GM12878 (cell line): ENCODE measurements around the gene SYTL5. TPM values are rescaled to one million over a fixed set of nuclear protein-coding genes. Genes with fewer than 3 reads are reported as not detected.
"Not testable (repeated sequence)": the region's sequence is repeated elsewhere in the genome, so short reads cannot be mapped to it uniquely, and the experiment has no call there.

Experiments
- ATAC-seq: fragments of 200-7000 bp; cut with Tn5 transposase; 3 replicates; pipeline ENCODE4 v1.9.1; 2020; ENCODE audit warnings: mild to moderate bottlenecking, moderate library complexity
- BruUV-seq: library from RNA; stranded (reverse); fragments of 400-500 nt; replicated peaks from 2 replicates; lab custom pipeline; 2021; lab: Mats Ljungman, UMichigan
- CTCF ChIA-PET: fragments of 300-600 bp; sonication (Branson Sonifier 250); formaldehyde crosslinking; extraction: SDS; loops from one replicate; lab custom pipeline; 2021; ENCODE audit warnings: inconsistent platforms; lab: Yijun Ruan, JAX
- POLR2A ChIA-PET: fragments of 350-600 bp; formaldehyde crosslinking; extraction: SDS; loops from one replicate; lab custom pipeline; 2021; ENCODE audit warnings: inconsistent platforms; lab: Charles Lee
- RAD21 ChIA-PET: fragments of 300-600 bp; sonication (Branson Sonifier 250); formaldehyde crosslinking; loops from one replicate; lab custom pipeline; 2023; ENCODE audit warnings: antibody characterized with exemption; ENCODE audit not compliant: unreplicated experiment; lab: Charles Lee
- SMC1A ChIA-PET: fragments of 300-600 bp; sonication (Branson Sonifier 250); formaldehyde crosslinking; loops from one replicate; lab custom pipeline; 2023; ENCODE audit not compliant: unreplicated experiment, uncharacterized antibody; lab: Charles Lee
- DNase-seq: peaks from one replicate; pipeline ENCODE4 v3.0.0-alpha.2; 2011; ENCODE audit warnings: low read depth, low spot score
- FAIRE-seq: peaks from 3 replicates; lab custom pipeline; 2011; peaks lifted over from hg19 to GRCh38; lab: Jason Lieb, UNC
- H2AFZ ChIP-seq: 2 replicates; pipeline ENCODE4 v1.6.0; 2011; ENCODE audit warnings: low read depth, low read length, control low read depth; ENCODE audit not compliant: control insufficient read depth
- H3K27ac ChIP-seq: 2 replicates; pipeline ENCODE4 v1.5.1; 2011; ENCODE audit warnings: control low read depth; ENCODE audit not compliant: control insufficient read depth, insufficient read depth
- H3K27me3 ChIP-seq, 2 experiments: replicated peaks in 1 of 2; 2 replicates each; pipeline versions ENCODE4 v1.6.0 to v1.6.1; 2011; ENCODE audit warnings: low read length in 1 of 2; ENCODE audit not compliant: control insufficient read depth in 2 of 2, insufficient read depth in 2 of 2
- H3K36me3 ChIP-seq, 2 experiments: 2 replicates each; pipeline ENCODE4 v1.5.1; 2011; ENCODE audit warnings: low read length in 1 of 2; ENCODE audit not compliant: control insufficient read depth in 2 of 2, insufficient read depth in 2 of 2
- H3K4me1 ChIP-seq: 2 replicates; pipeline ENCODE4 v1.6.1; 2011; ENCODE audit warnings: mild to moderate bottlenecking, low read length, moderate library complexity, mixed read lengths; ENCODE audit not compliant: control insufficient read depth, insufficient read depth
- H3K4me2 ChIP-seq: 2 replicates; pipeline ENCODE4 v1.6.0; 2011; ENCODE audit warnings: control low read depth; ENCODE audit not compliant: control insufficient read depth, insufficient read depth
- H3K4me3 ChIP-seq: fragments of 200-600 bp; sonication (generic); 2 replicates; pipeline ENCODE4 v1.5.1; 2016
- H3K79me2 ChIP-seq: 2 replicates; pipeline ENCODE4 v1.6.0; 2011; ENCODE audit warnings: low read length; ENCODE audit not compliant: control insufficient read depth, insufficient read depth
- H3K9ac ChIP-seq: 2 replicates; pipeline ENCODE4 v1.8.0; 2011; ENCODE audit warnings: low read length, control low read depth, mixed read lengths; ENCODE audit not compliant: control insufficient read depth, insufficient read depth
- H3K9me3 ChIP-seq: replicated peaks from 3 replicates; pipeline ENCODE4 v1.5.1; 2011; ENCODE audit warnings: mild to moderate bottlenecking, low read length; ENCODE audit not compliant: control insufficient read depth, insufficient read depth
- H4K20me1 ChIP-seq: 2 replicates; pipeline ENCODE4 v1.6.0; 2011; ENCODE audit not compliant: control insufficient read depth, insufficient read depth
- ATF2 ChIP-seq: IDR thresholded peaks from 2 replicates; pipeline ENCODE4 v1.6.1; 2012; ENCODE audit warnings: low read length, inconsistent platforms
- BHLHE40 ChIP-seq, 2 experiments: fragments of 450-650 bp in 1 of 2; IDR thresholded peaks; 2 replicates each; pipeline ENCODE4 v1.6.1; 2011 to 2017; ENCODE audit warnings: low read depth in 2 of 2, borderline replicate concordance in 1 of 2, improper control_type of control experiment in 1 of 2, low read length in 1 of 2, mild to moderate bottlenecking in 1 of 2
- CEBPB ChIP-seq, 2 experiments: fragments of 150-350 bp in 1 of 2; IDR thresholded peaks; 2 replicates each; pipeline ENCODE4 v1.6.1; 2012 to 2014; ENCODE audit warnings: low read depth in 2 of 2, low read length in 2 of 2, borderline replicate concordance in 1 of 2, inconsistent platforms in 1 of 2
- E2F8 ChIP-seq: fragments of 450-650 bp; IDR thresholded peaks from 2 replicates; pipeline ENCODE4 v1.6.1; 2018; ENCODE audit warnings: mild to moderate bottlenecking, low read depth, moderate library complexity; ENCODE audit not compliant: partially characterized antibody
- FOS ChIP-seq: IDR thresholded peaks from 3 replicates; pipeline ENCODE4 v1.6.1; 2011; ENCODE audit warnings: borderline replicate concordance; ENCODE audit not compliant: insufficient read length; ENCODE audit errors: extremely low read depth
- HDAC6 ChIP-seq: fragments of 200-600 bp; sonication (generic); IDR thresholded peaks from one replicate; pipeline ENCODE4 v1.8.0; 2017; ENCODE audit warnings: antibody characterized with exemption; ENCODE audit not compliant: unreplicated experiment
- HSF1 ChIP-seq: fragments of 150-350 bp; IDR thresholded peaks from 2 replicates; pipeline ENCODE4 v1.6.1; 2014; ENCODE audit warnings: mild to moderate bottlenecking, low read depth, low read length
- SUZ12 ChIP-seq: fragments of 200-600 bp; sonication (generic); IDR thresholded peaks from one replicate; pipeline ENCODE4 v1.6.1; 2018; ENCODE audit warnings: antibody characterized with exemption, mild to moderate bottlenecking; ENCODE audit not compliant: unreplicated experiment
- ZNF217 ChIP-seq: fragments of 450-650 bp; IDR thresholded peaks from 2 replicates; pipeline ENCODE4 v1.6.1; 2017; ENCODE audit warnings: antibody characterized with exemption, mild to moderate bottlenecking
- WGBS: methylation state at CpG from one replicate; pipeline ENCODE4 v1.1.6; 2016; ENCODE audit warnings: low lambda C conversion rate; ENCODE audit not compliant: insufficient replicate concordance, insufficient coverage; ENCODE audit errors: missing lambda C conversion rate; 5-methylcytosine and 5-hydroxymethylcytosine counted together
- in situ Hi-C: fragments of 300-500 bp; cut with MboI; formaldehyde crosslinking; loops from 9 replicates; pipeline ENCODE4 v1.14.3; 2018; ENCODE audit warnings: mixed read lengths
- intact Hi-C: fragments of 100-400 bp; cut with micrococcal nuclease; formaldehyde crosslinking; loops from one replicate; pipeline ENCODE4 v1.14.2; 2022; ENCODE audit not compliant: unreplicated experiment
- polyA plus RNA-seq, 11 experiments: library from polyadenylated mRNA; depleted of rRNA in 4 of 11; unstranded in 6 of 11; stranded (reverse) in 5 of 11; fragments of >200 nt; fragmentation: Nextera tagmentation in 4 of 11; fragmentation: Illumina TruSeq in 1 of 11; extraction: Ambion mirVana in 4 of 11; extraction: Trizol in 1 of 11; gene quantifications; 1 replicate in 1 of 11; 2 replicates in 10 of 11; pipeline versions ENCODE4 v1.2.1 to v1.2.3, GENCODE V29; 2011 to 2016; ENCODE audit warnings: inconsistent platforms in 2 of 11, missing spikeins in 2 of 11, low read depth in 1 of 11
- total RNA-seq, 4 experiments: library from RNA; depleted of rRNA in 3 of 4; stranded (reverse); fragments of >200 nt in 3 of 4; fragmentation: Illumina TruSeq in 1 of 4; extraction: Trizol in 1 of 4; gene quantifications; 2 replicates each; pipeline versions ENCODE4 v1.2.1 to v1.2.3, GENCODE V29; 2013 to 2021

The SYTL5 gene
- total and polyA plus RNA-seq, 10 of the 15 experiments (the other 5 are each of a cell fraction or from before 2014, with no cell fraction given), result 0.01 to 0.20 (median 0.04) TPM; not detected in 3

- ATAC-seq, intact Hi-C loops, DNase-seq: not testable (repeated sequence)
Observed at GRCh38 chrX:37991303-37991702, 15.1 kb upstream of the SYTL5 start.

GRCh38 chrX:37993176-37993575, 13.2 kb upstream of the SYTL5 start:
- SMC1A ChIA-PET, result interaction anchor here (0.8 to 1.0 kb wide), 2 partner anchors 11 to 12 kb away, joined by 3 read pairs; no protein-coding TSS in a partner anchor
- no peak for FAIRE-seq
- CTCF ChIA-PET, result interaction anchor here (1.0 to 1.5 kb wide), 2 partner anchors 14 to 174 kb away, joined by 3 to 9 read pairs; no protein-coding TSS in a partner anchor
- no peak overlapping the region for H3K9ac ChIP-seq
- no peaks in the 10 kb centered on the region for H3K79me2 ChIP-seq
- no peak overlapping the region for H3K4me2 ChIP-seq
- DNase-seq, result no peak
- no peaks in the 10 kb centered on the region for H3K27me3 ChIP-seq
- intact Hi-C loops (no loop called here), in situ Hi-C loops (no loop called here)
- no peaks in the 10 kb centered on the region for H4K20me1 ChIP-seq
- no peaks in the 10 kb centered on the region for H3K36me3 ChIP-seq
- no peaks in the 10 kb centered on the region for H3K9me3 ChIP-seq
- no peaks in the 10 kb centered on the region for H3K4me1 ChIP-seq
- no TSS peak for BruUV-seq
- POLR2A ChIA-PET, result no interaction called here
- H2AFZ ChIP-seq, result no peak overlapping the region
- RAD21 ChIA-PET, result interaction anchor here (2.1 kb wide), 1 partner anchor 173 kb away, joined by 6 read pairs; no protein-coding TSS in a partner anchor
- no peak overlapping the region for H3K27ac ChIP-seq
- H3K4me3 ChIP-seq, result no peak overlapping the region
- ATAC-seq, result no peak
- WGBS, result 93% methylated on average over 3 of the region's 3 CpGs
- no peak for TF ChIP-seq HDAC6
- no peak for TF ChIP-seq HSF1
- TF ChIP-seq ATF2, result no peak
- TF ChIP-seq BHLHE40 (IDR thresholded peaks at IDR 0.05; ENCODE audit: borderline replicate concordance in 1 of 2, low read depth in 2 of 2, low read length in 1 of 2), result no peak
- TF ChIP-seq CEBPB (IDR thresholded peaks at IDR 0.05; ENCODE audit: borderline replicate concordance in 1 of 2, low read depth in 2 of 2, low read length in 2 of 2), result no peak
- no peak for TF ChIP-seq ZNF217
- TF ChIP-seq SUZ12, result no peak
- TF ChIP-seq FOS, result no peak
- no peak for TF ChIP-seq E2F8

More at GRCh38 chrX:37991303-37991702, 15.1 kb upstream of the SYTL5 start:
- RAD21 ChIA-PET, H3K4me1 ChIP-seq, H3K9ac ChIP-seq, BruUV-seq, H3K4me2 ChIP-seq, H3K4me3 ChIP-seq, H3K9me3 ChIP-seq, CTCF ChIA-PET, H3K36me3 ChIP-seq, H4K20me1 ChIP-seq, in situ Hi-C loops, H3K27me3 ChIP-seq, SMC1A ChIA-PET, H3K79me2 ChIP-seq, H3K27ac ChIP-seq, H2AFZ ChIP-seq, FAIRE-seq, POLR2A ChIA-PET: not testable (repeated sequence)
- WGBS, result 7% methylated on average over 5 of the region's 6 CpGs
